Measurements from ENCODE around the gene TRAPPC10. TPM values are rescaled to one million over a fixed set of nuclear protein-coding genes. Genes with fewer than 3 reads are reported as not detected.
A peak's percentile ranks its signal among the peaks of the same experiment; 100 is the strongest.

Gene TRAPPC10
- total RNA-seq, 4 donors from 2014 or later: 38.6 to 77.8 (median 55.3) TPM

GRCh38 chr21:44072111-44072510 is 60.0 kb downstream of the TRAPPC10 start:
- Histone ChIP-seq H3K4me1 (peaks cover 12 to 17% of the 10 kb centered on the region in 2 donors), H3K27me3 (no peaks in the 10 kb centered on the region), H3K36me3 (peaks cover 15 to 20% of the 10 kb centered on the region in 2 donors), H3K9me3 (no peaks in the 10 kb centered on the region), H3K4me3 (replicated peaks in 1 of 3) (no peak overlapping the region), H3K27ac (no peak overlapping the region)
- 96 to 97% methylated on average over 15 of the region's 15 CpGs for WGBS, 2 donors
- intact Hi-C loops (cut with DNase I): no loop called here
- TF ChIP-seq, protein P1, sequence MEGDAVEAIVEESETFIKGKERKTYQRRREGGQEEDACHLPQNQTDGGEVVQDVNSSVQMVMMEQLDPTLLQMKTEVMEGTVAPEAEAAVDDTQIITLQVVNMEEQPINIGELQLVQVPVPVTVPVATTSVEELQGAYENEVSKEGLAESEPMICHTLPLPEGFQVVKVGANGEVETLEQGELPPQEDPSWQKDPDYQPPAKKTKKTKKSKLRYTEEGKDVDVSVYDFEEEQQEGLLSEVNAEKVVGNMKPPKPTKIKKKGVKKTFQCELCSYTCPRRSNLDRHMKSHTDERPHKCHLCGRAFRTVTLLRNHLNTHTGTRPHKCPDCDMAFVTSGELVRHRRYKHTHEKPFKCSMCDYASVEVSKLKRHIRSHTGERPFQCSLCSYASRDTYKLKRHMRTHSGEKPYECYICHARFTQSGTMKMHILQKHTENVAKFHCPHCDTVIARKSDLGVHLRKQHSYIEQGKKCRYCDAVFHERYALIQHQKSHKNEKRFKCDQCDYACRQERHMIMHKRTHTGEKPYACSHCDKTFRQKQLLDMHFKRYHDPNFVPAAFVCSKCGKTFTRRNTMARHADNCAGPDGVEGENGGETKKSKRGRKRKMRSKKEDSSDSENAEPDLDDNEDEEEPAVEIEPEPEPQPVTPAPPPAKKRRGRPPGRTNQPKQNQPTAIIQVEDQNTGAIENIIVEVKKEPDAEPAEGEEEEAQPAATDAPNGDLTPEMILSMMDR (IDR thresholded peaks at IDR 0.05): no peak
- no peak for TF ChIP-seq POLR2A (IDR thresholded peaks at IDR 0.05)
- DNase-seq: no peak

GRCh38 chr21:44074315-44074958 is 62.3 kb downstream of the TRAPPC10 start:
- 91 to 94% methylated on average over 9 to 11 of the region's 11 CpGs for WGBS, 2 donors
- intact Hi-C loops (cut with DNase I): no loop called here
- Histone ChIP-seq H3K27me3 (no peaks in the 10 kb centered on the region), H3K9me3 (no peaks in the 10 kb centered on the region), H3K36me3 (peaks cover 15 to 20% of the 10 kb centered on the region in 2 donors), H3K27ac (no peak overlapping the region), H3K4me3 (replicated peaks in 1 of 3) (no peak overlapping the region), H3K4me1 (peaks cover 23 to 25% of the 10 kb centered on the region in 2 donors)
- TF ChIP-seq, protein P1 (IDR thresholded peaks at IDR 0.05): no peak
- no peak for TF ChIP-seq POLR2A (IDR thresholded peaks at IDR 0.05)
- DNase-seq: no peak

GRCh38 chr21:44076316-44076715 is 64.2 kb downstream of the TRAPPC10 start:
- no peak overlapping the region for H3K4me3 ChIP-seq (replicated peaks in 1 of 3)
- no peak overlapping the region for H3K27ac ChIP-seq
- intact Hi-C loops (cut with DNase I): no loop called here
- WGBS, 2 donors: 86 to 89% methylated on average over 5 of the region's 5 CpGs
- H3K36me3 ChIP-seq: peaks cover 15 to 20% of the 10 kb centered on the region in 2 donors
- no peaks in the 10 kb centered on the region for H3K27me3 ChIP-seq
- no peaks in the 10 kb centered on the region for H3K9me3 ChIP-seq
- TF ChIP-seq POLR2A (IDR thresholded peaks at IDR 0.05): no peak
- TF ChIP-seq, protein P1 (IDR thresholded peaks at IDR 0.05): no peak
- H3K4me1 ChIP-seq: peaks cover 13 to 21% of the 10 kb centered on the region in 2 donors
- no peak for DNase-seq

DNA sequence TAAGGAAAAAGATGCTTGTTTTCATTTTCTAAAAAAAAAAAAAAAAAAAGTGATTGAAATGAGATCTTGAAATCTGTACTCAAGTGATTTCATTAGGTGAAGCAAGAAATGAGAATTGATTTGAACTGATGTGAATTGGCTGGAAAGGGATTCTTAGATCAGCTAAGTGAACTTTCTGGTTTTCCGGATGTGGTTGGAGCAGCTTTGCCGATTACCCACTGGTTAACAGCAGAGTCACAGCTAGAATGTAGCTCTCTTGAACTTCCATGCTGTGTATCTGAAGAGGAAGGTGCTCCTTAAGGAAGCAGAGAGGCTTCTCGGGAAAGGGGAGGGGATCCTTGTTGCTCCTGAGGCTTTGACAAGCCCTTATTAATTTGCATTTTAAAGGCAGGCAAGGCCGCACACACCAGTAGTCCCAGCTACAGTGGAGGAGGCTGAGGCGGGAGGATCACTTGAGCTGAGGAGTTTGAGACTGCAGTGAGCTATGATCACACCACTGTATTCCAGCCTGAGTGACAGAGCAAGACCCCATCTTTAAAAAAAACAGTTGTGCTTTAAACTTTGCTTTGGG is 66.4 kb downstream of the TRAPPC10 start:
- TF ChIP-seq POLR2A (IDR thresholded peaks at IDR 0.05): no peak
- TF ChIP-seq, protein P1 (IDR thresholded peaks at IDR 0.05): no peak
- H3K4me1 ChIP-seq: peaks cover 20 to 29% of the 10 kb centered on the region in 2 donors
- no peaks in the 10 kb centered on the region for H3K9me3 ChIP-seq
- 72 to 83% methylated on average over 5 of the region's 5 CpGs for WGBS, 2 donors
- H3K27ac ChIP-seq: peak overlapping the region; percentile 46 to 68 (median 64)
- intact Hi-C loops (cut with DNase I): no loop called here
- no peak overlapping the region for H3K4me3 ChIP-seq (replicated peaks in 1 of 3)
- peaks cover 15 to 20% of the 10 kb centered on the region in 2 donors for H3K36me3 ChIP-seq
- no peaks in the 10 kb centered on the region for H3K27me3 ChIP-seq
- no peak for DNase-seq

GRCh38 chr21:44079446-44079845 is 67.3 kb downstream of the TRAPPC10 start:
- TF ChIP-seq, protein P1 (IDR thresholded peaks at IDR 0.05): no peak
- TF ChIP-seq POLR2A (IDR thresholded peaks at IDR 0.05): no peak
- peaks cover 27 to 38% of the 10 kb centered on the region in 2 donors for H3K4me1 ChIP-seq
- no peaks in the 10 kb centered on the region for H3K27me3 ChIP-seq
- H3K36me3 ChIP-seq: peaks cover 11 to 17% of the 10 kb centered on the region in 2 donors
- peak; percentile 63 to 68 for DNase-seq
- intact Hi-C loops (cut with DNase I): no loop called here
- no peak overlapping the region for H3K4me3 ChIP-seq (replicated peaks in 1 of 3)
- peak overlapping the region; percentile 46 to 68 (median 64) for H3K27ac ChIP-seq
- H3K9me3 ChIP-seq: no peaks in the 10 kb centered on the region
- WGBS, 2 donors: 53 to 64% methylated on average over 3 of the region's 3 CpGs

Measured in thyroid gland (tissue), 4 donors.